Activated naive CD8-positive, alpha-beta T cell treated with anti-CD3 and anti-CD28 coated beads for 36 hours (primary cell): ENCODE measurements around the gene ZNF710. TPM values are rescaled to one million over a fixed set of nuclear protein-coding genes. Genes with fewer than 3 reads are reported as not detected.

Source experiments
- DNase-seq: peaks from one replicate; pipeline ENCODE4 v3.0.0; 2021
- H3K27ac Mint-ChIP-seq: one replicate; pipeline ENCODE4 v1.8.0; 2022; ENCODE audit warnings: mild to moderate bottlenecking, moderate library complexity, mixed read lengths
- H3K27me3 Mint-ChIP-seq: one replicate; pipeline ENCODE4 v1.8.0; 2022; ENCODE audit warnings: mild to moderate bottlenecking, mixed read lengths
- H3K36me3 Mint-ChIP-seq: one replicate; pipeline ENCODE4 v1.8.0; 2021; ENCODE audit warnings: mild to moderate bottlenecking, mixed read lengths
- H3K4me1 Mint-ChIP-seq: one replicate; pipeline ENCODE4 v1.8.0; 2021; ENCODE audit warnings: mixed read lengths
- H3K4me3 Mint-ChIP-seq: one replicate; pipeline ENCODE4 v1.8.0; 2022; ENCODE audit warnings: mild to moderate bottlenecking, moderate library complexity, mixed read lengths
- H3K9me3 Mint-ChIP-seq: one replicate; pipeline ENCODE4 v1.8.0; 2022; ENCODE audit warnings: mixed read lengths
- total RNA-seq, 2 experiments: library from RNA; stranded (reverse); gene quantifications; one replicate each; pipeline ENCODE4 v1.2.3, GENCODE V29; 2021

Gene ZNF710
- total RNA-seq, 2 experiments from 2014 or later = 17.8 to 17.9 TPM

- peak overlapping the region; percentile 42 for H3K4me3 Mint-ChIP-seq
- H3K9me3 Mint-ChIP-seq = no peaks in the 10 kb centered on the region
- no peak overlapping the region for H3K27ac Mint-ChIP-seq
- H3K4me1 Mint-ChIP-seq = peaks cover 65% of the 10 kb centered on the region
- H3K27me3 Mint-ChIP-seq = no peaks in the 10 kb centered on the region
- DNase-seq = no peak
- peaks cover 14% of the 10 kb centered on the region for H3K36me3 Mint-ChIP-seq
These were observed 2.6 kb downstream of the ZNF710 start for GRCh38 chr15:90003736-90004135.

DNA sequence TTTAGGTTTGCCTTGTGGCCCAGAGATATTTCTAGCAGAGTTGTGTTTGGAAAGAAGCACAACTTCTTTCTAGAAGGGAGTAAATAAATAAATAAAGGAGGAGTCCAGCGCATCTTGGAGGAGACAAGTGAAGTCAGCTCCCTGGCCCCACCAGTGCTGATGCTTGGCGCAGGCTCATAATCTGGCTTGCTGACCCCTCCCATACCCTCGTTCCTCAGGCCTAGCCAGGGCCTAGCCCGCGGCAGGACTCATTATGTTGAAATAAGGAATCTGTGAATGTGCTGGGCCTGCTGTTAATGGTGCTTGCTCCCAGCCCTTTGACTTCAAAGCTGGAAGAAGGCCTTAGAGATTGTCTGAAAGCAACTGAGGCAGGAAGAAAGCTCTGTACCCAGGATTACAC is 3.1 kb downstream of the ZNF710 start:
- no peaks in the 10 kb centered on the region for H3K9me3 Mint-ChIP-seq

DNA sequence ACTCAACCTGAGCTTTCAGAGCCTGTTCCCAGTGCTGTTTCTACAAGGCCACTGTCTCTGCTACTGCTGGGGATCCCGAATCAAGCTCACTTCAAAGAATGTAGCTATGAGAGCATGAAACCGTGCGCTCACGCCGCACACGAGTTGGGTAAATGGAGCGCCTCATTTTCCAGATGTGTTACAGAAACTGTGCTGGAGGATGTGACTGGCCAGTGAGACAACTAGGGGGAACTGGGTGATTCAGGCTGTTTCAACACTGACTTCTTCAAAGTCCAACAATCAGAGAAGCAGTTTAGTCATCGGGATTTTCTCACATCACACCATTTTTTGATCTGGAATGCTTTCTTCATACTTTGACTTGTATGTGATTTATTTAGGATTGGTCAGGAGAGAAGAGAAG is 3.5 kb downstream of the ZNF710 start:
- H3K9me3 Mint-ChIP-seq = no peaks in the 10 kb centered on the region
- no peak for DNase-seq
- H3K36me3 Mint-ChIP-seq = peaks cover 19% of the 10 kb centered on the region
- H3K27ac Mint-ChIP-seq = no peak overlapping the region
- H3K4me1 Mint-ChIP-seq = peaks cover 64% of the 10 kb centered on the region
- H3K4me3 Mint-ChIP-seq = no peak overlapping the region
- H3K27me3 Mint-ChIP-seq = no peaks in the 10 kb centered on the region

More for the DNA sequence above, 3.1 kb downstream of the ZNF710 start:
- Mint-ChIP-seq H3K36me3 (peaks cover 15% of the 10 kb centered on the region), H3K4me3 (no peak overlapping the region), H3K4me1 (peaks cover 63% of the 10 kb centered on the region), H3K27ac (no peak overlapping the region), H3K27me3 (no peaks in the 10 kb centered on the region)
- DNase-seq = no peak

DNA sequence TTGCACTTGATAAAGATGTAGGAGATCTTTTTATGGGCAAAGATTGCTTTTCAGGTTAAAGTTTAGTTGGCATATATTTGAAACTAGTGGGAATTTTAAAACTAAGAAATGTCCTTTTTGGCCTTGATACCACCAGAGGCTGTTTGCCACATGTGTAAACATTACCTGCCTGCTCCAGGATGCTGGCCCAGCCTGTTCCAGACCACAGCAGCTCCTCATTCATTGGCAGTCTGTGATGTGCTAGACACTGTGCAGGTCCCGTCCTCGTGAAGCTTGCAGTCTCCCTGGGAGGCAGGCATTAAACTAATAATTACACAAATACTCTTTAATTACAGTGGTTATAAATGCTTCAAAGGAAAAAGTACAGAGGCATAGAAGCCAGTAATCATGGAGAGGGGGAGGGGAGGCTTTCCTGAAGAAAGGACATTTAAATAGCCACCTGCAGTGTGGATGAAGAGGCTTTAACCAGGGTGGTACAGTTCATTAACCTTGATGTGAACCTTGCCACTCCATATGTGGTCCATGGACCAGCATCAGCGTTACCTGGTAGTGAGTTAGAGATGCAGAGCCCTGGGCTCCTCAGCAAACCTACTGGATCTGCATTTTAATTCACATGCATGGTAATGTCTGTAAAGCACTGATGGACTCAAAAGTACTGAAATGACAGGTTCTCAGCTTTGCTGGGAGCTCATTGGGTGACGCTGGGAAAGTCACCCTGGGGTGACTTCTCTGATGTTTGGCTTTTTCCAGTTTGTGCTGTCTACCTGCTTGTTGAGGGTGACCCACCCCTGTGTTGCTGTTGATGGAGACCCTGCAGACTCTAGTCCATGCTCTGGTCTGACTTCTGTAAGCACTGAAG is 5.3 kb downstream of the ZNF710 start:
- Mint-ChIP-seq H3K9me3 (peaks cover 4% of the 10 kb centered on the region), H3K27me3 (no peaks in the 10 kb centered on the region), H3K27ac (no peak overlapping the region), H3K36me3 (peaks cover 33% of the 10 kb centered on the region), H3K4me3 (no peak overlapping the region), H3K4me1 (peaks cover 61% of the 10 kb centered on the region)
- no peak for DNase-seq

GRCh38 chr15:90007076-90007460 is 5.9 kb downstream of the ZNF710 start:
- no peaks in the 10 kb centered on the region for H3K27me3 Mint-ChIP-seq
- no peak for DNase-seq
- H3K4me3 Mint-ChIP-seq = no peak overlapping the region
- H3K27ac Mint-ChIP-seq = no peak overlapping the region
- peaks cover 8% of the 10 kb centered on the region for H3K9me3 Mint-ChIP-seq
- peaks cover 39% of the 10 kb centered on the region for H3K36me3 Mint-ChIP-seq
- peaks cover 61% of the 10 kb centered on the region for H3K4me1 Mint-ChIP-seq

GRCh38 chr15:90008607-90009006 is 7.5 kb downstream of the ZNF710 start:
- peaks cover 43% of the 10 kb centered on the region for H3K36me3 Mint-ChIP-seq
- peaks cover 13% of the 10 kb centered on the region for H3K9me3 Mint-ChIP-seq
- no peak overlapping the region for H3K4me3 Mint-ChIP-seq
- H3K27me3 Mint-ChIP-seq = no peaks in the 10 kb centered on the region
- no peak overlapping the region for H3K27ac Mint-ChIP-seq
- DNase-seq = no peak
- peaks cover 61% of the 10 kb centered on the region for H3K4me1 Mint-ChIP-seq

- Mint-ChIP-seq H3K36me3 (peaks cover 48% of the 10 kb centered on the region), H3K4me1 (peaks cover 58% of the 10 kb centered on the region), H3K9me3 (peaks cover 15% of the 10 kb centered on the region), H3K27ac (no peak overlapping the region), H3K4me3 (no peak overlapping the region), H3K27me3 (no peaks in the 10 kb centered on the region)
- no peak for DNase-seq
These were observed 8.3 kb downstream of the ZNF710 start for GRCh38 chr15:90009301-90010022.

GRCh38 chr15:90011705-90012104 is 10.6 kb downstream of the ZNF710 start:
- Mint-ChIP-seq H3K4me1 (peaks cover 44% of the 10 kb centered on the region), H3K9me3 (peaks cover 15% of the 10 kb centered on the region), H3K4me3 (no peak overlapping the region), H3K27me3 (no peaks in the 10 kb centered on the region), H3K27ac (no peak overlapping the region), H3K36me3 (peaks cover 41% of the 10 kb centered on the region)
- DNase-seq = no peak

- Mint-ChIP-seq H3K4me1 (peaks cover 36% of the 10 kb centered on the region), H3K4me3 (peak overlapping the region; percentile 23), H3K9me3 (peaks cover 15% of the 10 kb centered on the region), H3K27me3 (no peaks in the 10 kb centered on the region), H3K27ac (no peak overlapping the region), H3K36me3 (peaks cover 42% of the 10 kb centered on the region)
- no peak for DNase-seq
These were observed 12.4 kb downstream of the ZNF710 start for GRCh38 chr15:90013503-90013937.

GRCh38 chr15:90015294-90015693 is 14.2 kb downstream of the ZNF710 start:
- Mint-ChIP-seq H3K27ac (no peak overlapping the region), H3K4me1 (peaks cover 27% of the 10 kb centered on the region), H3K4me3 (no peak overlapping the region), H3K27me3 (no peaks in the 10 kb centered on the region), H3K36me3 (peaks cover 34% of the 10 kb centered on the region), H3K9me3 (peaks cover 15% of the 10 kb centered on the region)
- no peak for DNase-seq

GRCh38 chr15:90015749-90016148 is 14.6 kb downstream of the ZNF710 start:
- H3K27me3 Mint-ChIP-seq = no peaks in the 10 kb centered on the region
- H3K27ac Mint-ChIP-seq = no peak overlapping the region
- peaks cover 30% of the 10 kb centered on the region for H3K36me3 Mint-ChIP-seq
- H3K4me1 Mint-ChIP-seq = peaks cover 27% of the 10 kb centered on the region
- DNase-seq = no peak
- no peak overlapping the region for H3K4me3 Mint-ChIP-seq
- peaks cover 15% of the 10 kb centered on the region for H3K9me3 Mint-ChIP-seq

- no peak for DNase-seq
- H3K4me3 Mint-ChIP-seq = no peak overlapping the region
- H3K36me3 Mint-ChIP-seq = peaks cover 23% of the 10 kb centered on the region
- H3K4me1 Mint-ChIP-seq = peaks cover 27% of the 10 kb centered on the region
- H3K27me3 Mint-ChIP-seq = no peaks in the 10 kb centered on the region
- H3K9me3 Mint-ChIP-seq = peaks cover 8% of the 10 kb centered on the region
- no peak overlapping the region for H3K27ac Mint-ChIP-seq
These were observed 15.6 kb downstream of the ZNF710 start for GRCh38 chr15:90016721-90017120.

GRCh38 chr15:90018216-90018831 is 17.2 kb downstream of the ZNF710 start:
- peaks cover 22% of the 10 kb centered on the region for H3K4me1 Mint-ChIP-seq

GRCh38 chr15:90019611-90020010 is 18.5 kb downstream of the ZNF710 start:
- Mint-ChIP-seq H3K27me3 (no peaks in the 10 kb centered on the region), H3K36me3 (peaks cover 4% of the 10 kb centered on the region), H3K9me3 (no peaks in the 10 kb centered on the region), H3K4me3 (no peak overlapping the region), H3K4me1 (peaks cover 16% of the 10 kb centered on the region), H3K27ac (no peak overlapping the region)
- DNase-seq = no peak

More at GRCh38 chr15:90018216-90018831, 17.2 kb downstream of the ZNF710 start:
- no peak for DNase-seq
- Mint-ChIP-seq H3K36me3 (peaks cover 12% of the 10 kb centered on the region), H3K4me3 (no peak overlapping the region), H3K27me3 (no peaks in the 10 kb centered on the region), H3K9me3 (peaks cover 2% of the 10 kb centered on the region), H3K27ac (no peak overlapping the region)
